HG03095 (cell line): ENCODE results near the gene TTF1.

Experiments used
- ATAC-seq: cut with Tn5 transposase; IDR thresholded peaks from one replicate; pipeline ENCODE4 v1.9.1; 2021; ENCODE audit warnings: moderate library complexity; ENCODE audit not compliant: unreplicated experiment

The TTF1 gene

GRCh38 chr9:132366481-132366880 is 40.2 kb downstream of the TTF1 start:
- no peak for ATAC-seq

- ATAC-seq, result no peak
These were observed 40.7 kb downstream of the TTF1 start for GRCh38 chr9:132365986-132366385.

- no peak for ATAC-seq
These were observed 42.6 kb downstream of the TTF1 start for GRCh38 chr9:132364068-132364467.

- no peak for ATAC-seq
These were observed 48.9 kb downstream of the TTF1 start for GRCh38 chr9:132357764-132358163.

- ATAC-seq, result no peak
These were observed 50.2 kb downstream of the TTF1 start for GRCh38 chr9:132356324-132356924.

GRCh38 chr9:132354637-132355355 is 51.8 kb downstream of the TTF1 start, which contains the start of gene SETX:
TSS of gene SETX (minus strand) at chr9:132354986. CDS start at chr9:132349428, 5,558 bp downstream.
- ATAC-seq, result peak; percentile 75

- ATAC-seq, result no peak
These were observed 55.1 kb downstream of the TTF1 start for GRCh38 chr9:132351404-132352045.

GRCh38 chr9:132350861-132351315 is 55.8 kb downstream of the TTF1 start:
- no peak for ATAC-seq

- ATAC-seq, result no peak
These were observed 58.0 kb downstream of the TTF1 start for GRCh38 chr9:132348676-132349075.

- ATAC-seq, result no peak
These were observed 60.5 kb downstream of the TTF1 start for GRCh38 chr9:132346177-132346576.

- ATAC-seq, result no peak
These were observed 65.3 kb downstream of the TTF1 start for GRCh38 chr9:132341177-132341840.

GRCh38 chr9:132334364-132334763 is 72.3 kb downstream of the TTF1 start:
- ATAC-seq, result no peak

GRCh38 chr9:132333556-132333955 is 73.1 kb downstream of the TTF1 start:
- ATAC-seq, result no peak

GRCh38 chr9:132328580-132328979 is 78.1 kb downstream of the TTF1 start:
- no peak for ATAC-seq

GRCh38 chr9:132327537-132327936 is 79.1 kb downstream of the TTF1 start:
- no peak for ATAC-seq
